GM21576 (cell line): ENCODE measurements around the gene PPTC7.
"Not testable (repeated sequence)": the region's sequence is repeated elsewhere in the genome, so short reads cannot be mapped to it uniquely, and the experiment has no call there.

Experiments
- ATAC-seq: cut with Tn5 transposase; IDR thresholded peaks from one replicate; pipeline ENCODE4 v1.9.1; 2021; ENCODE audit warnings: mild to moderate bottlenecking, moderate library complexity; ENCODE audit not compliant: unreplicated experiment

The PPTC7 gene

GRCh38 chr12:110562386-110562785 is 20.7 kb downstream of the PPTC7 start:
- ATAC-seq, result peak; percentile 38

- no peak for ATAC-seq
These were observed 21.5 kb downstream of the PPTC7 start for GRCh38 chr12:110561471-110562201.

- ATAC-seq, result no peak
These were observed 22.2 kb downstream of the PPTC7 start for GRCh38 chr12:110560946-110561345.

GRCh38 chr12:110560048-110560447 is 23.1 kb downstream of the PPTC7 start:
- no peak for ATAC-seq

- not testable (repeated sequence) for ATAC-seq
These were observed 24.2 kb downstream of the PPTC7 start for GRCh38 chr12:110558945-110559344.

- no peak for ATAC-seq
These were observed 25.8 kb downstream of the PPTC7 start for GRCh38 chr12:110557300-110557699.

GRCh38 chr12:110556705-110557104 is 26.4 kb downstream of the PPTC7 start:
- ATAC-seq, result no peak

GRCh38 chr12:110555577-110556406 is 27.3 kb downstream of the PPTC7 start:
- ATAC-seq, result no peak

GRCh38 chr12:110554184-110554583 is 28.9 kb downstream of the PPTC7 start:
- no peak for ATAC-seq

- no peak for ATAC-seq
These were observed 32.1 kb downstream of the PPTC7 start for GRCh38 chr12:110550981-110551380.

GRCh38 chr12:110549716-110550115 is 33.4 kb downstream of the PPTC7 start:
- no peak for ATAC-seq

GRCh38 chr12:110548678-110549077 is 34.4 kb downstream of the PPTC7 start:
- ATAC-seq, result no peak

- ATAC-seq, result no peak
These were observed 36.0 kb downstream of the PPTC7 start for GRCh38 chr12:110547090-110547489.

GRCh38 chr12:110546339-110546738 is 36.8 kb downstream of the PPTC7 start:
- no peak for ATAC-seq

- ATAC-seq, result no peak
These were observed 37.3 kb downstream of the PPTC7 start for GRCh38 chr12:110545812-110546211.

- ATAC-seq, result not testable (repeated sequence)
These were observed 37.9 kb downstream of the PPTC7 start for GRCh38 chr12:110545259-110545658.

- no peak for ATAC-seq
These were observed 39.2 kb downstream of the PPTC7 start for GRCh38 chr12:110543965-110544364.

- no peak for ATAC-seq
These were observed 39.7 kb downstream of the PPTC7 start for GRCh38 chr12:110543252-110543959.

- no peak for ATAC-seq
These were observed 43.1 kb downstream of the PPTC7 start for GRCh38 chr12:110540048-110540447.

- no peak for ATAC-seq
These were observed 44.1 kb downstream of the PPTC7 start for GRCh38 chr12:110538869-110539622.
